GM19467 (cell line): ENCODE measurements around the gene ANXA10.
A peak's percentile ranks its signal among the peaks of the same experiment; 100 is the strongest.
"Not testable (repeated sequence)": the region's sequence is repeated elsewhere in the genome, so short reads cannot be mapped to it uniquely, and the experiment has no call there.

Source experiments
- ATAC-seq: cut with Tn5 transposase; IDR thresholded peaks from one replicate; pipeline ENCODE4 v1.9.1; 2021; ENCODE audit warnings: mild to moderate bottlenecking, moderate library complexity; ENCODE audit not compliant: unreplicated experiment

ANXA10 gene

GRCh38 chr4:168153596-168154440, 61.5 kb downstream of the ANXA10 start:
- ATAC-seq = peak; percentile 85

DNA sequence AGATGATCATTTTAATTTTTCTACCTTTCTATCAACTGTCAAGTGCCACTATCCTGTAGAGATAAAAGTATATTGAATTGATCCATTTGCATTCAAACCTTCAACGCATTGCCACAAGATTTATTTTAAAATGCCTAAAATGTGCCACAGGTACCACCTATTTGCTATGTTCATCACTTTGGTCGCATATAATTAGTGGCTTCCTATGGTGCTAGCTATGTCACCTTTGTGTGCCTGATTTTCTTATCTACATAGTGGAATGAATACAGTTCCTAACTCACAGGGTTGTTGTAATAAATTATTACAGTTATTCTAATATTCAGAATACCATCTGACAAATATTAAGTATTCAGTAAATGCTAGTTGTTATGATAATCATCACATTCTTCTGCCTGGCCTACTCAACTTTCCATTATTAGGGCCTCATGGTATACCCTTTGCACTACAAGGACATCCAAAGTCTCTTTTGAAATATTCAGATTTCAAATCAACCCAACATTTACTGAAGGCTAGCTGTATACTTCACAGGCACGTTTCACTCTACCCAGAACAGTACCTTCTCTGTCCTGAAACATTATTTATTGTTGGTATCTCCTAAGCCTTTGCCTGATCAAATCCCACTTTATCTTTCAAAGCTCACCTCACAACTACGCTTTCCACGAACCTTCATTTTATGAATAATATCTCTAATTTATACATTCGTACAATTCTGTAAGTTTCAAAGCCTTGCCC, 62.4 kb downstream of the ANXA10 start:
- ATAC-seq = no peak

DNA sequence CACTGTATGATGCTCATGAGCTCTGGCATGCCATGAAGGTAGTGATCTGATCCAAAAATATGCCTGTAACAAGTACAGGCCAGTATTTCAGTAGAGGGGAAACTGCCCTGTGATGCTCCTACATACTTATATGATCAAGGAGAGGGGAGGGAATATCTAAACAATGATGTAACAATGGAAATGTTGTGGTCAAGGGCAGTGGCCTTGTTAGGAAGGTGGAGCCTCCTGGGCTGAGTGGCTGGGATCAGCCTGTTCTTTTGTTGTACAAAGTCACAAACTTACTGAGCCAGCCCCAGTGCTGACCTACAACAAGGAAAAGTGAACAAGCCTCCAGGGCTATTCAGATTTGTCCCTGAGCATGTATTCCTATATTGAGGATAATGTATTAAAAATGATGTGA, 70.3 kb downstream of the ANXA10 start:
- ATAC-seq = no peak

DNA sequence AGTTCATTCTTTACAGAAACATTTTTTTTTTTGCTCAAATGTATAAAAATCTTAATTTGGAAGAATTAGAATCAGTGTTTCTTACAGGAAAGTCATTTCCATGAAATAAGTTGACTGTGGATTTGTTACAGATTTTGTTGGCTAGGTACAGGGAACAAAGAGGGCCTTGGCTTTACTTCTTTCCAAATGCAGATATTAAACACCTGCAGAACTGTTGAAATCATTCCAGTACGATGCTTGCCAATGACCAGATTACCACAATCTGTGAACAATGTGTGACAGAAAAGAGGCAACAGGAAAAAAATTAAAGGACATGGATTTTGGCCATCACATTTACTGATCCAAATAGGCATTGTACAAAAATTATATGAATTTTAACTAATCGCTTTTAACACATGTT, 70.8 kb downstream of the ANXA10 start:
- no peak for ATAC-seq

DNA sequence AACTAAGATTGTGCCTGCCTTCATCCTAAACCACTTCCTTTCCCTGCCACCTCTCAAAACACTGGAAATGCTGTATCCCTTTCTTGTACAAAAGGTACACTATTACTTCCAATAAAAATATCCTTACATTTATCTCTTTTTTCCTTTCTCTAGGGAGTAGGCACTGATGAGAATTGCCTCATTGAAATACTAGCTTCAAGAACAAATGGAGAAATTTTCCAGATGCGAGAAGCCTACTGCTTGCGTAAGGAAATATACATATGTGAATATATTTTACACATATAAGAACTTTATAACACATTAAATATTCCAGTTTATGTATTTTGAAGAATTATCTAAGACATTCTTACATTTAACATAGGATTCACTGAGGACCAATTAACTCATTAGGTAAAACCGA, 71.7 kb downstream of the ANXA10 start:
- no peak for ATAC-seq

DNA sequence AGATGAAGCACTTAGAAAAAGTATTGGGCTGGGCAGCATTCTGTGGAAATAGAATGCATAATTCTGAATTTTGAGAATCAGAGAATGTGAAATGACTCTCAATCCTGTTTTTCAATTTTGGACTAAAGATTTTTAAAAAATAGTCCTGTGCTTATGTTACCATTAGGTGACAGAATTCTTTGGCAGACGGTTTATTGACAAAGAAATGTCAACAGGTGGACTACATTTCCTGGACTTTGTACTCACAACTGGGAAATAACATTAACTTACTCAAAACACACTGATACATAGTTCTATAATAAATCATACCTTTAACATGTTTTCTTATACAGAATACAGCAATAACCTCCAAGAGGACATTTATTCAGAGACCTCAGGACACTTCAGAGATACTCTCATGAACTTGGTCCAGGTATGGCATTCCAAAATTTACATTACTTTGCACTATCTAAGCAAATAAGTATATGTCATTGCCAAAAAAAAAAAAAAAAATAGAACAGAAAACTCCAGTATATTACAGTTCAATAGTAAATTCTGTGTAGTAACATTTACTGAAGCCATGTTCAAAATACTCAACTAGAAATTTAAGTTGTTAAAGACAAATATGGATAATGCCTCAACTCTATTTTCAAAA, 72.7 kb downstream of the ANXA10 start:
- no peak for ATAC-seq

GRCh38 chr4:168167714-168168284, 75.5 kb downstream of the ANXA10 start:
- no peak for ATAC-seq

DNA sequence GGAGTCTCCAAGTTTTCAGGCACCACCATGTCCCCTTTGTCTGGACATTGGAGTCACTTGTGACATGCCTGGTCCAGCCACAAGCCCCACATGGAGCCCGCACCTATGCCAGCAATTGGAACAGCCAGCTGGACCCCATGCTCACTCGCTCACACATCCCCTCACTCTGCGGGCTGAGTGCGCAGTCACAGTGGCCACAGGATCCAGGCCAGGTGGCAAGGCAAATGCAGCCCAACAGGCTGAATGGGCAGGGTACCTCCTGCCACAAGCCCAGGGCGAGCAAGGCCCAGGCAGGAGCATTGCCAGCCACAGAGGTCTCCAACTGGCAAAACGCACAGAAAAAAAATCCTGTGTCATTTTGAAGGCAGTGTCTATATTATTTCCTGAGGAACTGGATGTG, 82.0 kb downstream of the ANXA10 start:
- ATAC-seq = no peak

- no peak for ATAC-seq
Observed at GRCh38 chr4:168177546-168178149, 85.3 kb downstream of the ANXA10 start.

DNA sequence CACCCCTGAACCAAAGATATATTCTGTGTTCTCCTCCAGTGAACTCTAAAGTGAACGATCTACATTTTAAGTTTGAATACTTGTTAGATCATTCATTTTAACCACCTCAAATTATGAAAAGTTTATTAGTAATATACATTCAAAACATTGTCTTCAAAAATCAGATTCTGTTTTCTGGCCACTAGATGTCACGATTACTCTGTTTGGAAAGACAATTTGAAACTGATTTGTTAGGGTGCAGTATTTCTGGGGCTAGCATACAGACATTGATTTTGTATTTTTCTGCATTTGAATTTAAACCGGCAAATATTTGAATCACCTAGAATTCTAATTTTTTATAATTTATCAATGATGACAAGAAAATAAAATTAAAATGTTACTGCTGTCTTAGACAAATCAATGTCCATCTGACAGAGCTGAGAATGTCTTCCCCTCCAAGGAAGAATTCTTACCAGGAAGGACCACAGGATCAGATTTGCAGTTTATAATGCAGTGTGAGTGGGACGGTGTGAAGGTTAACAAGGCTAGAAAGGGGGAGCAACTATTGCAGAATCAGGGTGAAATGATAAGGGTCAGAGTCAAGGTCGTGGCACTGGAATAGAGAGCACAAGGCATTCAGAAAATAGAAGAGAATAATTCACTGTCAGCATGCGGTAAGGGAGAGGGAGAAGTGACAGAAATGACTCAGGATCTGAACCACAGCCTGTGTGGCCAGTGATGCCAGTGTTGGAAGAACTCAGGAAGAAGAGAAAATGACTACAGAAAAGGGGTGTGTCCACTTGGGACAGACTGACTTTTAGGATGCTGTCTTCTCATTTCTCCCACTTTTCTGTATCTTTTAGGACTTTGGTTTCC, 91.6 kb downstream of the ANXA10 start:
- ATAC-seq = no peak

DNA sequence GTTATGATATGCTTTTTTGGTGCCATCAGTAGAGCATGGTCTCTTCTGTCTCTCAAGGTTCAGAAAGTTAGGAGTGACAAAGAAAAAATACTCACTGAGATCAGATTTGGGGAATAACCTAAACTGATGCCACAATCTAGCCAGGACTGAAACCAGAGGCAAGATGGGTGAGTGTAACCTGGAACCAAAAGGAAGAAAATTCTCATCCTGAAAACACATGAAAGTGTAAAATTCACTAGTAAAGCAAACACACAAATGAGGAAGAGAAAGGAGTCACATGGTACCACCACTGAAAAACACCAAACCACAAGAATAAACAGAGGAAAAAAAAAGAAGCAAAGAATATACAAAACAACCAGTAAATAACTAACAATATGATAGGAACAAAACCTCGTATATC, 96.4 kb downstream of the ANXA10 start:
- no peak for ATAC-seq

GRCh38 chr4:168197926-168198325, 105.6 kb downstream of the ANXA10 start:
- no peak for ATAC-seq

DNA sequence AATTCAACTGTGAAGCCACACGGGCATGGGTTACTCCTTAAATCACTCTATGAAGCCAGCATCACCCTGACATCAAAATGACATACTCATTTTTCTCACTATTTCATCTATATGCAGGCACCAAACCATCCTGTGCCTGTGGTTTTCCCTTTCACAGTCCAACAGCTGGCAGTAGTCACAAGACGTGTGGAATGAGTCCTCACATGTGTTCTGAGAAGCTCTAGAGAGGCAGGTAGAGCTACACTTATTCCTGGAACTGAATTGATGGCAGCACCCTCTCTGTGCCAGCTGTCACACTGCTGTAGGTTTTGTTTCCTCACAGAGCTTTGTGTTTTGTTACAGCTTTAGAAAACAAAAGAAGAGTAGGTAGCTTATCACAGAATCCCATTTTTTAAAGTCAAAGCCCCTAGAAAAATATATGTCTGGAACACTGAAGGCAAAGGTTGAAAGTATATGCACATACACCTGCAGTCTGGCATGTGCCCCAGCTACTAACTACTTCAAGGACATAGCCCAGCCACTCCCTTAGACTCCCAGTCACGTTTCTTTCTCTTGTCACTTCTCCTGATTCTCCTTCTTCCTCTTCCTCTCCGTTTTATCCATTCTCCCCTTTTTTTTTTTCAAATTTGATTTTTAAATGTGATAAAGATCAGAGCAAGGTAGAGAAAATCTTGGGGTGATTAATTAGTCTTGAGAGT, 107.1 kb downstream of the ANXA10 start:
- ATAC-seq = no peak

GRCh38 chr4:168200685-168201084, 108.3 kb downstream of the ANXA10 start:
- ATAC-seq = no peak

- ATAC-seq = no peak
Observed at GRCh38 chr4:168203233-168203911, 111.0 kb downstream of the ANXA10 start.

GRCh38 chr4:168208957-168209614, 116.7 kb downstream of the ANXA10 start:
- no peak for ATAC-seq

DNA sequence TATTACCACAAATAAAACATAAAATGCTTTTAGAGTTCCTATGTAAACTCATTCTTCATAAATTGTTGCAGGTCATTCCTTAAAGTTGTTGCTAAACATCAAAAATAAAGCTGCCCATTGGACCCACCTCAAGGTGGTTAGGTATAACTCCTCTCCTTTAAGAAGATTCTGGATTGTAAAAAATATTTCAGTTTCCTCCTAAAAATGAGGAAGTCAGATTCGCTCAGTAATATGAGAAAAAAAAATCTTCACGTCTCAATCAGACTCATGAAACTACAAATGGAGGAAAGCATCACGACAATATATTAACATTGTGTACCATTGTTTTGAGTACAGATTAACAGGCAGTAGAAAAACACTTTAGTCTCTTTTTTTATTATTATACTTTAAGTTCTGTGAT, 120.3 kb downstream of the ANXA10 start:
- ATAC-seq = no peak

DNA sequence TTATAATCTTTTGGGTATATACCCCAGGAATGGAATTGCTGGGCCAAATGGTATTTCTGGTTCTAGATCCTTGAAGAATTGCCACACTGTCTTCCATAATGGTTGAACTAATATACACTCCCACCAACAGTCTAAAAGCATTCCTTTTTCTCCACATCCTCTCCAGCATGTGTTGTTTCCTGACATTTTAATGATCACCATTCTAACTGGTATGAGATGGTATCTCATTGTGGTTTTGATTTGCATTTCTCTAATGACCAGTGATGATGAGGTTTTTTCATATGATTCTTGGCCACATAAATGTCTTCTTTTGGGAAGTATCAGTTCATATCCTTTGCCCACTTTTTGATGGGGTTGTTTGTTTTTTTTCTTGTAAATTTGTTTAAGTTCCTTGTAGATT, 121.2 kb downstream of the ANXA10 start:
- ATAC-seq = not testable (repeated sequence)
